ENCODE results near the gene LEF1. TPM values are rescaled to one million over a fixed set of nuclear protein-coding genes. Genes with fewer than 3 reads are reported as not detected.
"Not testable (repeated sequence)": the region's sequence is repeated elsewhere in the genome, so short reads cannot be mapped to it uniquely, and the experiment has no call there.

The LEF1 gene
- total RNA-seq, 1 donor from 2014 or later, result 2.8 TPM

DNA sequence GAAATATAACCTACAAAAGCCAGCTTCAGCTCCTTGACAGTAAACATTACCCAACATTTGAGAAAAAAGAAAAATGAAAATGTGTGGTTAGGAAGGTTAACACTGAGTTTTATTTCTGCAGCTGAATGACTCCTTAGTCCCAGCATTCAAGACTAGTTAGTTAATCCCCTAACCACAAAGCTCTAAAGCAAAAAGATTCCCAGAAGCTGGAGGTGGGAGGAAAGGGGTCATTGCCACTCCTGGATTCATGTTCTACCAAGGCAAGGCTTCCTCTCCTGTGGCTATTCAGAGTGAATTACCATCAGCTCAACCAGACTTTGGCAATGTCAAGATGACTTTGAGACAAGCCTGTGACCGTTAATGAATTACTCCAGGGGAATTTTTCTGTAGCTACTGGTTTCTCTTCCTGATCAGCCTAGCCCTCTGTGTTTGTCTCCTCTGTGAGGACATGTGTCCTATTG is 115.5 kb downstream of the LEF1 start:
- H3K9me3 Mint-ChIP-seq (ENCODE audit: low read depth), result no peaks in the 10 kb centered on the region
- no peaks in the 10 kb centered on the region for H3K27me3 Mint-ChIP-seq (ENCODE audit: low read depth)
- no peaks in the 10 kb centered on the region for H3K4me1 Mint-ChIP-seq (ENCODE audit: low read depth)
- no peaks in the 10 kb centered on the region for H3K36me3 Mint-ChIP-seq (ENCODE audit: low read depth)
- TF ChIP-seq, protein P1, sequence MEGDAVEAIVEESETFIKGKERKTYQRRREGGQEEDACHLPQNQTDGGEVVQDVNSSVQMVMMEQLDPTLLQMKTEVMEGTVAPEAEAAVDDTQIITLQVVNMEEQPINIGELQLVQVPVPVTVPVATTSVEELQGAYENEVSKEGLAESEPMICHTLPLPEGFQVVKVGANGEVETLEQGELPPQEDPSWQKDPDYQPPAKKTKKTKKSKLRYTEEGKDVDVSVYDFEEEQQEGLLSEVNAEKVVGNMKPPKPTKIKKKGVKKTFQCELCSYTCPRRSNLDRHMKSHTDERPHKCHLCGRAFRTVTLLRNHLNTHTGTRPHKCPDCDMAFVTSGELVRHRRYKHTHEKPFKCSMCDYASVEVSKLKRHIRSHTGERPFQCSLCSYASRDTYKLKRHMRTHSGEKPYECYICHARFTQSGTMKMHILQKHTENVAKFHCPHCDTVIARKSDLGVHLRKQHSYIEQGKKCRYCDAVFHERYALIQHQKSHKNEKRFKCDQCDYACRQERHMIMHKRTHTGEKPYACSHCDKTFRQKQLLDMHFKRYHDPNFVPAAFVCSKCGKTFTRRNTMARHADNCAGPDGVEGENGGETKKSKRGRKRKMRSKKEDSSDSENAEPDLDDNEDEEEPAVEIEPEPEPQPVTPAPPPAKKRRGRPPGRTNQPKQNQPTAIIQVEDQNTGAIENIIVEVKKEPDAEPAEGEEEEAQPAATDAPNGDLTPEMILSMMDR (IDR thresholded peaks at IDR 0.05), result no peak
- no peak for DNase-seq (ENCODE audit: low spot score)
- H3K4me3 Mint-ChIP-seq (ENCODE audit: unreplicated experiment), result no peak overlapping the region
- no peak overlapping the region for H3K27ac Mint-ChIP-seq (ENCODE audit: unreplicated experiment)

DNA sequence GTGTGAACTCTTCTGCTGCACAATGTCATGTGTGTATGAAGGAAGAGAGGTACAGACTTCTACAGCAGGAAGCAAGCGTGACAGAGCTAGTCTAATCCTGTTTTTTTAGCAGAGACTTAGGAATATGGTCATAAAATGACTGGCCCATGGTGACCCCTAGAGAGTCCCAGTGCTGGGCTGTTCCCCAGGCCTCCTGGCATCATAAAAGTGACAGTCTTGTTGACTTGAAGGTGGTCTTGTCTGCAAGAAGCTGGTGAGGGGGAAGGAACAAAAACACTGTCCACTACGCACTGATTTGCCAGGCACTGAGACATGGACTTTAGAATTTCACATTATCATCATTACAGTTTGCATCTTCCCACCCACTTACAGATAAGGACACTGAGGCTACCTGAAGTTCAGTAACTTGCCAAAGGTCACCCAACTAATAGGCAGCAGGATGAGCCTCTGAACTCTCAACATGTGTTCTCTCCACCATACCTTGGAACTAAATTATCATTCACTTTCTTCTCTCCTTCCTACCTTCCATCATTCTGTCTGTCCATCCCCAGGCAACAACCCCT is 116.1 kb downstream of the LEF1 start:
- no peak for DNase-seq (ENCODE audit: low spot score)
- no peak overlapping the region for H3K27ac Mint-ChIP-seq (ENCODE audit: unreplicated experiment)
- no peaks in the 10 kb centered on the region for H3K9me3 Mint-ChIP-seq (ENCODE audit: low read depth)
- H3K4me3 Mint-ChIP-seq (ENCODE audit: unreplicated experiment), result no peak overlapping the region
- no peaks in the 10 kb centered on the region for H3K27me3 Mint-ChIP-seq (ENCODE audit: low read depth)
- TF ChIP-seq, protein P1 (IDR thresholded peaks at IDR 0.05), result no peak
- no peaks in the 10 kb centered on the region for H3K36me3 Mint-ChIP-seq (ENCODE audit: low read depth)
- H3K4me1 Mint-ChIP-seq (ENCODE audit: low read depth), result no peaks in the 10 kb centered on the region

DNA sequence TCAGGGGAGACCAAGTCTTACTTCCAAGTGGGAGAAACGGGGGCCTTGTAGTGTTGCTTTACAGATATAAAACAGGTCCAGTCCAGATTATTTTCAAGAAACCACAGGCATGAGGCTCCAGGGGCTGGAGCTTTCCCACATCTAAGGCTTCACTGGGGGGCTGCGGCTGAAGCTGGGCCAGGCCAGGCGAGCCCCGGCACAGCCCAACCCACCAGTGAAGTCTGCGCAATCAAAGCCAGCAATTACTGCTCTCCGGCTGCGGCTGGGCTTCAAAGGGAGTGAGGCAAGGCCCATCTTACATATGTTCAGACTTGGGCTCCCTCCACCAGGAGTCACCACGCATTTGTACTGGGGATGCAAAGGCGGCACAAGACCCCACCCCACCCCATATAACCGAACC is 117.4 kb downstream of the LEF1 start:
- H3K36me3 Mint-ChIP-seq (ENCODE audit: low read depth), result no peaks in the 10 kb centered on the region
- H3K9me3 Mint-ChIP-seq (ENCODE audit: low read depth), result no peaks in the 10 kb centered on the region
- TF ChIP-seq, protein P1 (IDR thresholded peaks at IDR 0.05), result no peak
- no peak overlapping the region for H3K27ac Mint-ChIP-seq (ENCODE audit: unreplicated experiment)
- H3K27me3 Mint-ChIP-seq (ENCODE audit: low read depth), result no peaks in the 10 kb centered on the region
- DNase-seq (ENCODE audit: low spot score), result no peak
- H3K4me1 Mint-ChIP-seq (ENCODE audit: low read depth), result no peaks in the 10 kb centered on the region
- H3K4me3 Mint-ChIP-seq (ENCODE audit: unreplicated experiment), result no peak overlapping the region

DNA sequence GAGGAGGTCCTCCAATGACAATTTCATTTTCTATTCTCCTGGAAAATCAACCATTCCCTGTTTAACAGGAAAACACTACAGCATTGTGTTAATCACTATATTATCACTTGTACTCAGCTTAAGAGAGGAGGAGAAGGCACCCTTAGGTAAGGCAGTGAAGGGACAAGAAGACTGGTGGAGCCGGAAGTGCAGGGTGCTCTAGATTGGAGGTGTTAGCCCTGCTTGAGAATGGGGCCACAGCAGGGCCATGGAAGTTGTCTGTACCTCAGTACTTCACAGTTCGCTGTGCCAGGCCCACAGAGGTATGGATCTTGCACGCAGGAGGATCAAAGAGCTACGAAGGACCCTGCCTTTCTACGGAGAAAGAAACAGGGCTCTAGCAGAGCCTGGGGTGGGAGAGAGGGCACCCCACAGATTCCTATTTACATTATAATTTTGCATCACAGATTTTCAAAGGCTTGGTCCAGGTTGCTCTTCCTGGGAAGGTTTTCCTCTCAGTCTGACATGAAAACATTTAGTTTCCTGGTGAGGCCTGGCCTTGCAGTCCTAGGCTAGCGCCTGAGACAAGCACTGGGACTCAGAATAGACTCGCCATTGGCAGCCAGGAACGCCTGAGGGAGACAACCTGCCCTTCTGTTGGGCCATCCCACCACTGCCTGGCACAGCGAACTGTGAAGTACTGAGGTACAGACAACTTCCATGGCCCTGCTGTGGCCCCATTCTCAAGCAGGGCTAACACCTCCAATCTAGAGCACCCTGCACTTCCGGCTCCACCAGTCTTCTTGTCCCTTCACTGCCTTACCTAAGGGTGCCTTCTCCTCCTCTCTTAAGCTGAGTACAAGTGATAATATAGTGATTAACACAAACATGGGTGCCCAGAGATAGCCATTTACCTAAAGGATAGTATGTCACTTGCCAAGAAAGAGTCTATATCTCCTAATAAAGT is 118.3 kb downstream of the LEF1 start:
- not testable (repeated sequence) for DNase-seq (ENCODE audit: low spot score); H3K27ac Mint-ChIP-seq (ENCODE audit: unreplicated experiment); H3K4me1 Mint-ChIP-seq (ENCODE audit: low read depth); H3K36me3 Mint-ChIP-seq (ENCODE audit: low read depth); H3K27me3 Mint-ChIP-seq (ENCODE audit: low read depth); H3K4me3 Mint-ChIP-seq (ENCODE audit: unreplicated experiment); H3K9me3 Mint-ChIP-seq (ENCODE audit: low read depth)

DNA sequence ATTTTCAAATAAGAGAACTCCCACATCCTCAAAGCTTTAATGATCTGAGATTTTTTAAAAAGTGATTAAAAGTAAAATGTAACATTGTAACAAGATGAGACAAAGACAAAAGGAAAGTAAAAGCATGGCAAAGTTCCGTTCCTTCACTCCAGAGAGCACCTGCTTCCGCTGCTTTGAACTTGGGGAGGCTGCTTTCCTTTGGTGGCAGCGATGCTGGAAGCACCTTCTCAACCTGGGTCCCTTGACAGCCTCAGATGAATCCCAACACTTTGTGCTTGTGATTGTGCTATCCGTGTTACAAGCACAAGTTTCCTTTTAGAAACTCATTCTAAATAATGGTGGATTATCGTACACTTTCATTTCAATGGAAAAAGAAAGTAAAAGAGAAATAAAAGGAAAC is 119.3 kb downstream of the LEF1 start:
- H3K36me3 Mint-ChIP-seq (ENCODE audit: low read depth), result no peaks in the 10 kb centered on the region
- no peak overlapping the region for H3K27ac Mint-ChIP-seq (ENCODE audit: unreplicated experiment)
- no peak for DNase-seq (ENCODE audit: low spot score)
- H3K9me3 Mint-ChIP-seq (ENCODE audit: low read depth), result no peaks in the 10 kb centered on the region
- no peak overlapping the region for H3K4me3 Mint-ChIP-seq (ENCODE audit: unreplicated experiment)
- H3K4me1 Mint-ChIP-seq (ENCODE audit: low read depth), result peaks cover 7% of the 10 kb centered on the region
- TF ChIP-seq, protein P1 (IDR thresholded peaks at IDR 0.05), result no peak
- no peaks in the 10 kb centered on the region for H3K27me3 Mint-ChIP-seq (ENCODE audit: low read depth)

Measured in chondrocyte (in vitro differentiated cells).